HEK293 (cell line): ENCODE data around the gene PDLIM7.

ENCODE experiments used
- CTCF ChIA-PET: fragments of 350-600 bp; formaldehyde crosslinking; extraction: SDS; loops from one replicate; lab custom pipeline; 2021; ENCODE audit warnings: antibody characterized with exemption; lab: Yijun Ruan, JAX
- POLR2A ChIA-PET: fragments of 300-600 bp; formaldehyde crosslinking; extraction: SDS; loops from one replicate; lab custom pipeline; 2020; ENCODE audit warnings: antibody characterized with exemption, inconsistent platforms; lab: Yijun Ruan, JAX
- H3K27ac ChIP-seq: fragments of 200-500 bp; sonication (Bioruptor generic); 2 replicates; pipeline ENCODE4 v1.5.1; 2014; ENCODE audit warnings: low read depth, low read length, control low read depth, inconsistent platforms; ENCODE audit errors: extremely low read depth
- H3K36me3 ChIP-seq, 2 experiments: fragments of 200-500 bp in 1 of 2; sonication (Bioruptor generic) in 1 of 2; 1 replicate in 1 of 2; 2 replicates in 1 of 2; pipeline ENCODE4 v1.5.1; 2014 to 2017; ENCODE audit warnings: inconsistent platforms in 2 of 2, low read length in 2 of 2; ENCODE audit not compliant: control insufficient read depth in 2 of 2, insufficient read depth in 1 of 2
- H3K4me1 ChIP-seq: fragments of 200-500 bp; sonication (Bioruptor generic); 2 replicates; pipeline ENCODE4 v1.5.1; 2014; ENCODE audit warnings: mild to moderate bottlenecking, low read length, inconsistent platforms; ENCODE audit not compliant: control insufficient read depth, insufficient read depth
- H3K4me3 ChIP-seq: 2 replicates; pipeline ENCODE4 v1.5.1; 2011; ENCODE audit warnings: low read depth, mild to moderate bottlenecking, control low read depth, low read length, moderate library complexity
- H3K9me3 ChIP-seq: fragments of 200-500 bp; sonication (Bioruptor generic); 2 replicates; pipeline ENCODE4 v1.5.1; 2014; ENCODE audit warnings: low read depth, low read length, inconsistent platforms; ENCODE audit not compliant: control insufficient read depth, insufficient read depth
- GLI4 ChIP-seq: fragments of 450-650 bp; formaldehyde crosslinking; IDR thresholded peaks from 2 replicates; pipeline ENCODE4 v1.5.1; 2016; ENCODE audit warnings: missing biosample characterization, missing genetic modification characterization
- KLF16 ChIP-seq: fragments of 450-650 bp; formaldehyde crosslinking; IDR thresholded peaks from 2 replicates; pipeline ENCODE4 v1.5.1; 2017; ENCODE audit warnings: missing biosample characterization, missing genetic modification characterization
- KLF9 ChIP-seq: fragments of 450-650 bp; formaldehyde crosslinking; IDR thresholded peaks from 2 replicates; pipeline ENCODE4 v1.5.1; 2016; ENCODE audit warnings: missing biosample characterization, missing genetic modification characterization, low read depth
- OSR2 ChIP-seq: fragments of 450-650 bp; formaldehyde crosslinking; IDR thresholded peaks from 2 replicates; pipeline ENCODE4 v1.5.1; 2016; ENCODE audit warnings: missing biosample characterization, missing genetic modification characterization
- ZBTB17 ChIP-seq: fragments of 450-650 bp; formaldehyde crosslinking; IDR thresholded peaks from 2 replicates; pipeline ENCODE4 v1.5.1; 2016; ENCODE audit warnings: missing biosample characterization, missing genetic modification characterization
- ZBTB7A ChIP-seq: fragments of 450-650 bp; formaldehyde crosslinking; IDR thresholded peaks from 2 replicates; pipeline ENCODE4 v1.5.1; 2016; ENCODE audit warnings: low read depth, missing biosample characterization, missing genetic modification characterization
- ZNF121 ChIP-seq: fragments of 450-650 bp; formaldehyde crosslinking; IDR thresholded peaks from 2 replicates; pipeline ENCODE4 v1.5.1; 2016; ENCODE audit warnings: missing biosample characterization, missing genetic modification characterization
- ZNF16 ChIP-seq: fragments of 450-650 bp; formaldehyde crosslinking; IDR thresholded peaks from 2 replicates; pipeline ENCODE4 v1.5.1; 2016; ENCODE audit warnings: low read depth, missing biosample characterization, missing genetic modification characterization
- ZNF324 ChIP-seq: fragments of 450-650 bp; formaldehyde crosslinking; IDR thresholded peaks from 2 replicates; pipeline ENCODE4 v1.5.1; 2016; ENCODE audit warnings: missing biosample characterization, missing genetic modification characterization
- ZNF521 ChIP-seq: fragments of 450-650 bp; formaldehyde crosslinking; IDR thresholded peaks from 2 replicates; pipeline ENCODE4 v1.5.1; 2017; ENCODE audit warnings: missing biosample characterization, mild to moderate bottlenecking, missing genetic modification characterization
- ZNF626 ChIP-seq: fragments of 450-650 bp; sonication (Bioruptor Pico); formaldehyde crosslinking; IDR thresholded peaks from 2 replicates; pipeline ENCODE4 v1.5.1; 2018; ENCODE audit warnings: missing biosample characterization, missing genetic modification characterization, inconsistent platforms
- ZNF776 ChIP-seq: fragments of 450-650 bp; formaldehyde crosslinking; IDR thresholded peaks from 2 replicates; pipeline ENCODE4 v1.5.0; 2017; ENCODE audit warnings: missing biosample characterization, missing genetic modification characterization, borderline replicate concordance
- ZSCAN16 ChIP-seq: fragments of 450-650 bp; formaldehyde crosslinking; IDR thresholded peaks from 2 replicates; pipeline ENCODE4 v1.5.1; 2016; ENCODE audit warnings: missing biosample characterization, missing genetic modification characterization
- TF ChIP-seq, protein P1 (sequence below): fragments of 450-650 bp; formaldehyde crosslinking; IDR thresholded peaks from 2 replicates; pipeline ENCODE4 v1.5.1; 2016; ENCODE audit warnings: missing biosample characterization, missing genetic modification characterization, borderline replicate concordance
- TF ChIP-seq, protein P2 (sequence below): fragments of 450-650 bp; formaldehyde crosslinking; IDR thresholded peaks from 2 replicates; pipeline ENCODE4 v1.5.1; 2016; ENCODE audit warnings: missing biosample characterization, missing genetic modification characterization
- TF ChIP-seq, protein P3 (sequence below): fragments of 450-650 bp; formaldehyde crosslinking; IDR thresholded peaks from 2 replicates; pipeline ENCODE4 v1.5.1; 2016; ENCODE audit warnings: missing biosample characterization, missing genetic modification characterization
- TF ChIP-seq, protein P4 (sequence below): fragments of 450-650 bp; formaldehyde crosslinking; IDR thresholded peaks from 2 replicates; pipeline ENCODE4 v1.5.1; 2016; ENCODE audit warnings: missing biosample characterization, missing genetic modification characterization
- TF ChIP-seq, protein P5 (sequence below): fragments of 450-650 bp; formaldehyde crosslinking; optimal IDR thresholded peaks from 2 replicates; pipeline ENCODE3; 2016; ENCODE audit warnings: missing biosample characterization, mild to moderate bottlenecking, missing genetic modification characterization
- TF ChIP-seq, protein P6 (sequence below): fragments of 450-650 bp; formaldehyde crosslinking; IDR thresholded peaks from 2 replicates; pipeline ENCODE4 v1.5.1; 2017; ENCODE audit warnings: missing biosample characterization, missing genetic modification characterization

The PDLIM7 gene

DNA sequence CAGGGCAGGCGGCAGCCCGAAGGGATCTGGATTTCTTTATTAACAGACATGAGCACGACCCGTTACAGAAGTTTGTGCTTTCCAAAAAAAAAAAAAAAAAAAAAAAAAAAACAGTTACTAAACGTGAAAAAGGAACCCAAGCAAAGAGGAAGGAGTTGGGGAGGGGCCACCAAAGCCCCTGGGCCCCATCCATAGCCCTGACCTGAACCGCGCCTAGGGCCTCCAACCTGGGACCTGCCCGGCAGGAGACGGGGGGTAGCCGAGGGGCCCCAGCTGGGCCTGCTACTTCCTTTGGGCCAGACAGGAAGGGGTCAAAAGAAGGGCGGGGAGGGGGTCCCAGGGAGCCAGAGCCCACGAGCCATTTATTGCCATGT, 40.8 kb downstream of the PDLIM7 start (continued):
- TF ChIP-seq, protein P1, sequence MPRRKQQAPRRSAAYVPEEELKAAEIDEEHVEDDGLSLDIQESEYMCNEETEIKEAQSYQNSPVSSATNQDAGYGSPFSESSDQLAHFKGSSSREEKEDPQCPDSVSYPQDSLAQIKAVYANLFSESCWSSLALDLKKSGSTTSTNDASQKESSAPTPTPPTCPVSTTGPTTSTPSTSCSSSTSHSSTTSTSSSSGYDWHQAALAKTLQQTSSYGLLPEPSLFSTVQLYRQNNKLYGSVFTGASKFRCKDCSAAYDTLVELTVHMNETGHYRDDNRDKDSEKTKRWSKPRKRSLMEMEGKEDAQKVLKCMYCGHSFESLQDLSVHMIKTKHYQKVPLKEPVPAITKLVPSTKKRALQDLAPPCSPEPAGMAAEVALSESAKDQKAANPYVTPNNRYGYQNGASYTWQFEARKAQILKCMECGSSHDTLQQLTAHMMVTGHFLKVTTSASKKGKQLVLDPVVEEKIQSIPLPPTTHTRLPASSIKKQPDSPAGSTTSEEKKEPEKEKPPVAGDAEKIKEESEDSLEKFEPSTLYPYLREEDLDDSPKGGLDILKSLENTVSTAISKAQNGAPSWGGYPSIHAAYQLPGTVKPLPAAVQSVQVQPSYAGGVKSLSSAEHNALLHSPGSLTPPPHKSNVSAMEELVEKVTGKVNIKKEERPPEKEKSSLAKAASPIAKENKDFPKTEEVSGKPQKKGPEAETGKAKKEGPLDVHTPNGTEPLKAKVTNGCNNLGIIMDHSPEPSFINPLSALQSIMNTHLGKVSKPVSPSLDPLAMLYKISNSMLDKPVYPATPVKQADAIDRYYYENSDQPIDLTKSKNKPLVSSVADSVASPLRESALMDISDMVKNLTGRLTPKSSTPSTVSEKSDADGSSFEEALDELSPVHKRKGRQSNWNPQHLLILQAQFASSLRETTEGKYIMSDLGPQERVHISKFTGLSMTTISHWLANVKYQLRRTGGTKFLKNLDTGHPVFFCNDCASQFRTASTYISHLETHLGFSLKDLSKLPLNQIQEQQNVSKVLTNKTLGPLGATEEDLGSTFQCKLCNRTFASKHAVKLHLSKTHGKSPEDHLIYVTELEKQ = no peak
- TF ChIP-seq ZBTB17 (tag by site-specific recombination) (no peak), ZBTB7A (tag by site-specific recombination) (no peak), OSR2 (no peak), GLI4 (tag by site-specific recombination) (no peak), ZNF16 (tag by site-specific recombination) (no peak), KLF9 (tag by site-specific recombination) (no peak), ZNF521 (no peak)
- TF ChIP-seq, protein P2, sequence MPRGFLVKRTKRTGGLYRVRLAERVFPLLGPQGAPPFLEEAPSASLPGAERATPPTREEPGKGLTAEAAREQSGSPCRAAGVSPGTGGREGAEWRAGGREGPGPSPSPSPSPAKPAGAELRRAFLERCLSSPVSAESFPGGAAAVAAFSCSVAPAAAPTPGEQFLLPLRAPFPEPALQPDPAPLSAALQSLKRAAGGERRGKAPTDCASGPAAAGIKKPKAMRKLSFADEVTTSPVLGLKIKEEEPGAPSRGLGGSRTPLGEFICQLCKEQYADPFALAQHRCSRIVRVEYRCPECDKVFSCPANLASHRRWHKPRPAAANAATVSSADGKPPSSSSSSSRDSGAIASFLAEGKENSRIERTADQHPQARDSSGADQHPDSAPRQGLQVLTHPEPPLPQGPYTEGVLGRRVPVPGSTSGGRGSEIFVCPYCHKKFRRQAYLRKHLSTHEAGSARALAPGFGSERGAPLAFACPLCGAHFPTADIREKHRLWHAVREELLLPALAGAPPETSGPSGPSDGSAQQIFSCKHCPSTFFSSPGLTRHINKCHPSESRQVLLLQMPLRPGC (tag by site-specific recombination) = no peak

DNA sequence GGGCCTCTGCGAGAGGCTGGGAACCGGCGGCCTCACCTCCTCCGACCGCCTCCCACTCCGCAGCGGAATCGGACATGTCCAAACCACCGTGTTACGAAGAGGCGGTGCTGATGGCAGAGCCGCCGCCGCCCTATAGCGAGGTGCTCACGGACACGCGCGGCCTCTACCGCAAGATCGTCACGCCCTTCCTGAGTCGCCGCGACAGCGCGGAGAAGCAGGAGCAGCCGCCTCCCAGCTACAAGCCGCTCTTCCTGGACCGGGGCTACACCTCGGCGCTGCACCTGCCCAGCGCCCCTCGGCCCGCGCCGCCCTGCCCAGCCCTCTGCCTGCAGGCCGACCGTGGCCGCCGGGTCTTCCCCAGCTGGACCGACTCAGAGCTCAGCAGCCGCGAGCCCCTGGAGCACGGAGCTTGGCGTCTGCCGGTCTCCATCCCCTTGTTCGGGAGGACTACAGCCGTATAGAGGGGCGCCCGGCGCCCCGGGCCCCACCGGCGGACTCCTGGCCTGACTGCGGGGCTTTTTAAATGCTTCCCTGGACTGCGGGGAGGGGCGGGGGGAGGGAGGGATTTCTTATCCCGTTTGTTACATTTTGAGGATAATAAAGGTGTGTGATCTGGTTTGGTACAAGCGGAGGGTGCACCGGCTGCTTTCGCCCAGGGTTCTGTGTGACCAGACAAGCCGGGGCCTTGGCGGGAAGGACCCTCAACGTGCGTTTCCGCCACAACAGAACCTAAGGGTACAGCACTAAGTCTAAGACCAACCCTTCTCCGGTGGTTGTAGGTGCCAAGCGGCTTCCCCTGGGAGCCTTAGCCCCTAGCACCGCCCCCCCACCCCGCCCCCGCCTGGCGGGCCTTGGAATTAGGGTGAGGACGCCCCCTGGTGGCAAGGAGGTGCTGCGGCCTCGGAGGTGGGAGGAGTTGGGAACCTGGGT, 41.5 kb downstream of the PDLIM7 start:
- Histone ChIP-seq H3K4me1 (peaks cover 8% of the 10 kb centered on the region), H3K4me3 (peak overlapping the region; percentile 69), H3K27ac (peak overlapping the region; percentile 89), H3K36me3 (peaks cover 4 to 38% of the 10 kb centered on the region in 2 experiments; a peak in 2 of 3 replicates), H3K9me3 (no peaks in the 10 kb centered on the region)
- CTCF ChIA-PET = interaction anchor here (0.6 to 5.1 kb wide), 39 partner anchors 8 to 235 kb away, joined by 3 to 88 read pairs (median 5); partner anchors contain the start of genes GRK6, PDLIM7 and SLC34A1
- POLR2A ChIA-PET = interaction anchor here (0.7 to 5.4 kb wide), 17 partner anchors 8 to 85 kb away, joined by 3 to 89 read pairs (median 8); partner anchors contain the start of genes DBN1, DDX41, DOK3 and GRK6
- TF ChIP-seq ZNF776 (tag by site-specific recombination) (no peak), ZNF626 (no peak), KLF16 (peak; percentile 51; the same call in 1 of the 2 replicates), ZNF324 (tag by site-specific recombination) (no peak; the same call in 1 of the 2 replicates), ZSCAN16 (no peak; the same call in 1 of the 2 replicates), ZNF121 (tag by site-specific recombination) (no peak)
- TF ChIP-seq, protein P3, sequence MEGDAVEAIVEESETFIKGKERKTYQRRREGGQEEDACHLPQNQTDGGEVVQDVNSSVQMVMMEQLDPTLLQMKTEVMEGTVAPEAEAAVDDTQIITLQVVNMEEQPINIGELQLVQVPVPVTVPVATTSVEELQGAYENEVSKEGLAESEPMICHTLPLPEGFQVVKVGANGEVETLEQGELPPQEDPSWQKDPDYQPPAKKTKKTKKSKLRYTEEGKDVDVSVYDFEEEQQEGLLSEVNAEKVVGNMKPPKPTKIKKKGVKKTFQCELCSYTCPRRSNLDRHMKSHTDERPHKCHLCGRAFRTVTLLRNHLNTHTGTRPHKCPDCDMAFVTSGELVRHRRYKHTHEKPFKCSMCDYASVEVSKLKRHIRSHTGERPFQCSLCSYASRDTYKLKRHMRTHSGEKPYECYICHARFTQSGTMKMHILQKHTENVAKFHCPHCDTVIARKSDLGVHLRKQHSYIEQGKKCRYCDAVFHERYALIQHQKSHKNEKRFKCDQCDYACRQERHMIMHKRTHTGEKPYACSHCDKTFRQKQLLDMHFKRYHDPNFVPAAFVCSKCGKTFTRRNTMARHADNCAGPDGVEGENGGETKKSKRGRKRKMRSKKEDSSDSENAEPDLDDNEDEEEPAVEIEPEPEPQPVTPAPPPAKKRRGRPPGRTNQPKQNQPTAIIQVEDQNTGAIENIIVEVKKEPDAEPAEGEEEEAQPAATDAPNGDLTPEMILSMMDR (tag by site-specific recombination) = peak; percentile 95
- TF ChIP-seq, protein P4, sequence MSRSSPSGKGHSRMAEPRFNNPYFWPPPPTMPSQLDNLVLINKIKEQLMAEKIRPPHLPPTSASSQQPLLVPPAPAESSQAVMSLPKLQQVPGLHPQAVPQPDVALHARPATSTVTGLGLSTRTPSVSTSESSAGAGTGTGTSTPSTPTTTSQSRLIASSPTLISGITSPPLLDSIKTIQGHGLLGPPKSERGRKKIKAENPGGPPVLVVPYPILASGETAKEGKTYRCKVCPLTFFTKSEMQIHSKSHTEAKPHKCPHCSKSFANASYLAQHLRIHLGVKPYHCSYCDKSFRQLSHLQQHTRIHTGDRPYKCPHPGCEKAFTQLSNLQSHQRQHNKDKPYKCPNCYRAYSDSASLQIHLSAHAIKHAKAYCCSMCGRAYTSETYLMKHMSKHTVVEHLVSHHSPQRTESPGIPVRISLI (tag by site-specific recombination) = no peak
- TF ChIP-seq, protein P5, sequence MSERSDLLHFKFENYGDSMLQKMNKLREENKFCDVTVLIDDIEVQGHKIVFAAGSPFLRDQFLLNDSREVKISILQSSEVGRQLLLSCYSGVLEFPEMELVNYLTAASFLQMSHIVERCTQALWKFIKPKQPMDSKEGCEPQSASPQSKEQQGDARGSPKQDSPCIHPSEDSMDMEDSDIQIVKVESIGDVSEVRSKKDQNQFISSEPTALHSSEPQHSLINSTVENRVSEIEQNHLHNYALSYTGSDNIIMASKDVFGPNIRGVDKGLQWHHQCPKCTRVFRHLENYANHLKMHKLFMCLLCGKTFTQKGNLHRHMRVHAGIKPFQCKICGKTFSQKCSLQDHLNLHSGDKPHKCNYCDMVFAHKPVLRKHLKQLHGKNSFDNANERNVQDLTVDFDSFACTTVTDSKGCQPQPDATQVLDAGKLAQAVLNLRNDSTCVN (tag by site-specific recombination) = peak; percentile 73
- TF ChIP-seq, protein P6, sequence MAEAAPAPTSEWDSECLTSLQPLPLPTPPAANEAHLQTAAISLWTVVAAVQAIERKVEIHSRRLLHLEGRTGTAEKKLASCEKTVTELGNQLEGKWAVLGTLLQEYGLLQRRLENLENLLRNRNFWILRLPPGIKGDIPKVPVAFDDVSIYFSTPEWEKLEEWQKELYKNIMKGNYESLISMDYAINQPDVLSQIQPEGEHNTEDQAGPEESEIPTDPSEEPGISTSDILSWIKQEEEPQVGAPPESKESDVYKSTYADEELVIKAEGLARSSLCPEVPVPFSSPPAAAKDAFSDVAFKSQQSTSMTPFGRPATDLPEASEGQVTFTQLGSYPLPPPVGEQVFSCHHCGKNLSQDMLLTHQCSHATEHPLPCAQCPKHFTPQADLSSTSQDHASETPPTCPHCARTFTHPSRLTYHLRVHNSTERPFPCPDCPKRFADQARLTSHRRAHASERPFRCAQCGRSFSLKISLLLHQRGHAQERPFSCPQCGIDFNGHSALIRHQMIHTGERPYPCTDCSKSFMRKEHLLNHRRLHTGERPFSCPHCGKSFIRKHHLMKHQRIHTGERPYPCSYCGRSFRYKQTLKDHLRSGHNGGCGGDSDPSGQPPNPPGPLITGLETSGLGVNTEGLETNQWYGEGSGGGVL (tag by site-specific recombination) = no peak
